ENCODE results near the gene RPS6KA6.

The RPS6KA6 gene

GRCh38 chrX:84187533-84188319 lies at the start of gene RPS6KA6:
Gene RPS6KA6 (minus strand): TSS chrX:84188199. CDS start chrX:84187899, 300 bp downstream.
- DNase-seq (ENCODE audit: low read depth), result peak; percentile 56

GRCh38 chrX:84224741-84225140 lies 36.7 kb upstream of the RPS6KA6 start:
- no peak for DNase-seq (ENCODE audit: low read depth)

GRCh38 chrX:84223261-84223660 lies 35.3 kb upstream of the RPS6KA6 start:
- DNase-seq (ENCODE audit: low read depth), result no peak

- DNase-seq (ENCODE audit: low read depth), result no peak
Measured at GRCh38 chrX:84221181-84221580, 33.2 kb upstream of the RPS6KA6 start.

GRCh38 chrX:84219551-84219950 lies 31.6 kb upstream of the RPS6KA6 start:
- DNase-seq (ENCODE audit: low read depth), result peak; percentile 12

GRCh38 chrX:84218726-84219125 lies 30.7 kb upstream of the RPS6KA6 start:
- no peak for DNase-seq (ENCODE audit: low read depth)

GRCh38 chrX:84216881-84217280 lies 28.9 kb upstream of the RPS6KA6 start:
- DNase-seq (ENCODE audit: low read depth), result peak; percentile 4

GRCh38 chrX:84216406-84216805 lies 28.4 kb upstream of the RPS6KA6 start:
- DNase-seq (ENCODE audit: low read depth), result no peak

- DNase-seq (ENCODE audit: low read depth), result no peak
Measured at GRCh38 chrX:84205276-84205675, 17.3 kb upstream of the RPS6KA6 start.

GRCh38 chrX:84199688-84200087 lies 11.7 kb upstream of the RPS6KA6 start:
- no peak for DNase-seq (ENCODE audit: low read depth)

- peak; percentile 6 for DNase-seq (ENCODE audit: low read depth)
Measured at GRCh38 chrX:84197550-84197949, 9.6 kb upstream of the RPS6KA6 start.

- no peak for DNase-seq (ENCODE audit: low read depth)
Measured at GRCh38 chrX:84192006-84192405, 4.0 kb upstream of the RPS6KA6 start.

- DNase-seq (ENCODE audit: low read depth), result no peak
Measured at GRCh38 chrX:84189125-84189524, 1.1 kb upstream of the RPS6KA6 start.

GRCh38 chrX:84188320-84188834 lies 378 bp upstream of the RPS6KA6 start:
- DNase-seq (ENCODE audit: low read depth), result peak; percentile 65

- DNase-seq (ENCODE audit: low read depth), result peak; percentile 12
Measured at GRCh38 chrX:84186603-84187532, 1.1 kb downstream of the RPS6KA6 start.

- DNase-seq (ENCODE audit: low read depth), result no peak
Measured at GRCh38 chrX:84182516-84182915, 5.5 kb downstream of the RPS6KA6 start.

- peak; percentile 8 for DNase-seq (ENCODE audit: low read depth)
Measured at GRCh38 chrX:84175958-84176357, 12.0 kb downstream of the RPS6KA6 start.

GRCh38 chrX:84175274-84175673 lies 12.7 kb downstream of the RPS6KA6 start:
- no peak for DNase-seq (ENCODE audit: low read depth)

- DNase-seq (ENCODE audit: low read depth), result no peak
Measured at GRCh38 chrX:84174348-84174747, 13.7 kb downstream of the RPS6KA6 start.

GRCh38 chrX:84170931-84171330 lies 17.1 kb downstream of the RPS6KA6 start:
- no peak for DNase-seq (ENCODE audit: low read depth)

- peak; percentile 38 for DNase-seq (ENCODE audit: low read depth)
Measured at GRCh38 chrX:84168574-84168973, 19.4 kb downstream of the RPS6KA6 start.

GRCh38 chrX:84168095-84168494 lies 19.9 kb downstream of the RPS6KA6 start:
- peak; percentile 61 for DNase-seq (ENCODE audit: low read depth)

GRCh38 chrX:84165711-84166110 lies 22.3 kb downstream of the RPS6KA6 start:
- no peak for DNase-seq (ENCODE audit: low read depth)
